SK-N-SH treated with all-trans-retinoic acid at 6 μM for 48 hours (cell line): Measurements from ENCODE around the gene HES4.
A peak's percentile ranks its signal among the peaks of the same experiment; 100 is the strongest.
"Not testable (repeated sequence)": the region's sequence is repeated elsewhere in the genome, so short reads cannot be mapped to it uniquely, and the experiment has no call there.

Experiments used
- ATAC-seq: fragments of 200-7000 bp; cut with Tn5 transposase; 3 replicates; pipeline ENCODE4 v1.9.1; 2020; ENCODE audit warnings: mild to moderate bottlenecking, moderate library complexity
- ARNTL ChIP-seq: fragments of 450-650 bp; formaldehyde crosslinking; IDR thresholded peaks from 2 replicates; pipeline ENCODE4 v1.5.0; 2020; ENCODE audit warnings: low read depth, mild to moderate bottlenecking, moderate library complexity, borderline replicate concordance
- BACH2 ChIP-seq: fragments of 250-450 bp; sonication (Bioruptor Pico); IDR thresholded peaks from 2 replicates; pipeline ENCODE4 v1.9.0; 2021; ENCODE audit warnings: mild to moderate bottlenecking, borderline replicate concordance
- CREB5 ChIP-seq: fragments of 250-450 bp; sonication (Bioruptor Pico); IDR thresholded peaks from 2 replicates; pipeline ENCODE4 v1.5.1; 2020; ENCODE audit warnings: low read depth, mild to moderate bottlenecking, moderate library complexity
- CSDC2 ChIP-seq: fragments of 250-450 bp; sonication (Bioruptor Pico); IDR thresholded peaks from 2 replicates; pipeline ENCODE4 v1.5.0; 2020; ENCODE audit warnings: mild to moderate bottlenecking, moderate library complexity
- ESRRG ChIP-seq: fragments of 250-450 bp; sonication (Bioruptor Pico); IDR thresholded peaks from 2 replicates; pipeline ENCODE4 v1.6.1; 2021; ENCODE audit warnings: mild to moderate bottlenecking
- GLIS3 ChIP-seq: fragments of 250-450 bp; sonication (Bioruptor Pico); IDR thresholded peaks from 2 replicates; pipeline ENCODE4 v1.5.0; 2020; ENCODE audit warnings: mild to moderate bottlenecking, moderate library complexity
- ISL1 ChIP-seq: fragments of 250-450 bp; sonication (Bioruptor Pico); IDR thresholded peaks from 2 replicates; pipeline ENCODE4 v2.1.2; 2022; ENCODE audit warnings: mild to moderate bottlenecking, moderate library complexity
- POU6F1 ChIP-seq: fragments of 250-450 bp; sonication (Bioruptor Pico); IDR thresholded peaks from 2 replicates; pipeline ENCODE4 v1.8.0; 2021; ENCODE audit warnings: low read depth, mild to moderate bottlenecking, moderate library complexity, borderline replicate concordance
- RARB ChIP-seq: fragments of 250-450 bp; sonication (Bioruptor Pico); IDR thresholded peaks from 2 replicates; pipeline ENCODE4 v1.8.0; 2021; ENCODE audit warnings: mild to moderate bottlenecking, moderate library complexity
- SNAI2 ChIP-seq: fragments of 250-450 bp; sonication (Bioruptor Pico); IDR thresholded peaks from 2 replicates; pipeline ENCODE4 v1.5.0; 2020; ENCODE audit warnings: mild to moderate bottlenecking, moderate library complexity
- TCF4 ChIP-seq: fragments of 250-450 bp; sonication (Bioruptor Pico); IDR thresholded peaks from 2 replicates; pipeline ENCODE4 v1.8.0; 2021; ENCODE audit warnings: mild to moderate bottlenecking, moderate library complexity, borderline replicate concordance
- TOX ChIP-seq: fragments of 250-450 bp; sonication (Bioruptor Pico); IDR thresholded peaks from 2 replicates; pipeline ENCODE4 v1.8.0; 2021; ENCODE audit warnings: mild to moderate bottlenecking, moderate library complexity, borderline replicate concordance
- ZC3H10 ChIP-seq: fragments of 250-450 bp; sonication (Bioruptor Pico); IDR thresholded peaks from 2 replicates; pipeline ENCODE4 v1.5.1; 2021; ENCODE audit warnings: mild to moderate bottlenecking, moderate library complexity
- ZFP3 ChIP-seq: fragments of 250-450 bp; sonication (Bioruptor Pico); IDR thresholded peaks from 2 replicates; pipeline ENCODE4 v1.5.0; 2020; ENCODE audit warnings: mild to moderate bottlenecking, moderate library complexity
- ZFP30 ChIP-seq: fragments of 450-650 bp; formaldehyde crosslinking; IDR thresholded peaks from 2 replicates; pipeline ENCODE4 v1.5.0; 2022; ENCODE audit warnings: mild to moderate bottlenecking, moderate library complexity
- ZNF565 ChIP-seq: fragments of 450-650 bp; formaldehyde crosslinking; conservative IDR thresholded peaks from 2 replicates; pipeline ENCODE4 v1.5.0; 2020; ENCODE audit warnings: low read depth, mild to moderate bottlenecking, moderate library complexity
- ZNF70 ChIP-seq: fragments of 450-650 bp; formaldehyde crosslinking; IDR thresholded peaks from 2 replicates; pipeline ENCODE4 v1.5.0; 2020; ENCODE audit warnings: mild to moderate bottlenecking, moderate library complexity
- ZNF8 ChIP-seq: fragments of 450-650 bp; formaldehyde crosslinking; IDR thresholded peaks from 2 replicates; pipeline ENCODE4 v1.5.0; 2020; ENCODE audit warnings: mild to moderate bottlenecking, moderate library complexity
- TF ChIP-seq, protein P1 (sequence below): fragments of 250-450 bp; sonication (Bioruptor Pico); IDR thresholded peaks from 2 replicates; pipeline ENCODE4 v1.8.0; 2020; ENCODE audit warnings: mild to moderate bottlenecking, moderate library complexity, borderline replicate concordance
- TF ChIP-seq, protein P2 (sequence below): fragments of 250-450 bp; sonication (Bioruptor Pico); IDR thresholded peaks from 2 replicates; pipeline ENCODE4 v1.5.0; 2020; ENCODE audit warnings: mild to moderate bottlenecking, moderate library complexity

The HES4 gene

DNA sequence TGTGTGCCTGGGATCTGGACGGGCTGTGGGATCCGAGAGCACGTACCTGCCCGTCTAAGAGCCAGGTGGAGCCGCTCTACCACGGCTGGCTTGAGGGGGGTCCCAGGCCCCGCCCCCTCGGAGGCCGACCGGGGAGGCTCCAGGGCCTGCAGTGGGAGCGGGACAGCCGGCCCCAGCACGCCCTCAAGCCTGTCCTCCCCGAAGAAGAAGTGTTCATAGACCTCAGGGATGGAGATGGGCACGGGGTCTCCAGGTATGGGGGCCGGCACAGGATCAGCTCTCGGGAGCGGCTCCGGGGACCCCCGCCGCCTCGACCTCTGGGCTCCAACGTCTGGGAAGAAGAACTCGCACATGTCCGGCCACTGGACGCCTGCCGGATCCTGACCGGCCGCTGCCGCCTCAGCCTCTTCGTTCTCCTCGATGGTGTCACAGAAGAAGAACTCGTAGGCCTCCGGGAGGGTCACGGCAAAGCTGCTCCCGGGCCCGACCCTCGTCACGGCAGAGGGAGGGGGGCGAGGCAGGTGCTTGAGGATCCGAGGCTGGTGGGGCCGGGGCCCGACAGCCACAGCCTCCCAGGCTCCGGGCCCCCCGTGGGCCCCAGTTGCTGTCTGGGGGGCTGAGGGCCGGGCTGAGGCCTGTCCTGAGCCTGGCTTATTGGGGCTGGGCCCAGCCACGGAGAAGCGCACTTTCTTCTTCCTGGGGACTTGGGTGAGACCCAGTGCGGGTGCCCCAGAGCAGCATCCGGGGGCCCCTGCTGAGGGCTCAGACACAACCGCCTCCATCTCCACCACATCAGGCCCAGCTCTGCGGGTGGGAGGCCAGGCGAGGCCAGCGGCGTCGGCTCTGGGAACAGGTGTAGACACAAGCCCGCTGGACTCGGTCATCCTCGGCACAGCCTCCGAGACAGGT, 20.8 kb downstream of the HES4 start (continued):
- TF ChIP-seq POU6F1 (CRISPR knock-in tag), result no peak
- no peak for TF ChIP-seq GLIS3 (CRISPR knock-in tag)
- TF ChIP-seq, all 23 proteins: peak for 0

DNA sequence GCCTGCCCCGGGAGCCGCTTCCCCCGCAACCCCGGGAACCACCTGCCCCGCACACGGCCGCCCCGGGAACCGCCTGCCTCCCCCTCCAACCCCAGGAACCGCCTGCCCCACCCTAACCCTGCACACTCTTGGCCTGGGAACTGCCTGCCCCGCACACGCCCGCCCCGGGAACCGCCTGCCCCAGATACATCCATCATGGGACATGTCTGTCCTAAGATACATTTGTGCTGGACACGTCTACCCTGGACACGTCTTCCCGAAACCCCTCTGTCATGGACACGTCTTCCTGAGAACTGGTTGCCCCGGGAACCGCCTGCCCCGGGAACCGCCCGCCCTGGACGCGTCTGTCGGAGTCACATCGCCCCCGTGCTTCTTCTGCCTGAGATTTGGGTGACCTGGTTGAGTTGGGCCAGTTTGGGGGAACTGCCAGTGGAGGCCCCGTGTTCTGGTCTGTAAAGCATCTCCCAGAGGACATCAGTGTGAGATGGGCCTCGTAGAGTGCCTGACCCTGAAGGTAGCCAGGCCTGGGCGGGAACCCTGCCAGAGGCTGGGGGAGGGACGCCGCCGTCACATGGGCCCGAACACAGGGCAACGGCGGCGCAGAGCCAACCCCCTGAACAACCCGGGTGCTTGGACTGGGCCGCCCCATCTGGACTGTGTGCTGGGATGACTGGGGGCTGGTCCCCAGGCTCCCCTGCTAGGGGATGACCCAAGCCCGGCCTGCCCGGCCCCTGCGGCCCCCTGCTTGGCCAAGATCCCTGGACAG, 21.6 kb downstream of the HES4 start:
- TF ChIP-seq TCF4 (CRISPR knock-in tag) (no peak), ZNF565 (CRISPR knock-in tag) (no peak), TOX (no peak), ZNF8 (CRISPR knock-in tag) (no peak), BACH2 (CRISPR knock-in tag) (no peak), ZNF70 (CRISPR knock-in tag) (no peak), ZC3H10 (CRISPR knock-in tag) (no peak), ISL1 (no peak), ZFP3 (no peak), CSDC2 (no peak), ARNTL (CRISPR knock-in tag) (no peak), CREB5 (CRISPR knock-in tag) (no peak), RARB (no peak), ZFP30 (CRISPR knock-in tag) (no peak), SNAI2 (CRISPR knock-in tag) (no peak)
- TF ChIP-seq, protein P1, sequence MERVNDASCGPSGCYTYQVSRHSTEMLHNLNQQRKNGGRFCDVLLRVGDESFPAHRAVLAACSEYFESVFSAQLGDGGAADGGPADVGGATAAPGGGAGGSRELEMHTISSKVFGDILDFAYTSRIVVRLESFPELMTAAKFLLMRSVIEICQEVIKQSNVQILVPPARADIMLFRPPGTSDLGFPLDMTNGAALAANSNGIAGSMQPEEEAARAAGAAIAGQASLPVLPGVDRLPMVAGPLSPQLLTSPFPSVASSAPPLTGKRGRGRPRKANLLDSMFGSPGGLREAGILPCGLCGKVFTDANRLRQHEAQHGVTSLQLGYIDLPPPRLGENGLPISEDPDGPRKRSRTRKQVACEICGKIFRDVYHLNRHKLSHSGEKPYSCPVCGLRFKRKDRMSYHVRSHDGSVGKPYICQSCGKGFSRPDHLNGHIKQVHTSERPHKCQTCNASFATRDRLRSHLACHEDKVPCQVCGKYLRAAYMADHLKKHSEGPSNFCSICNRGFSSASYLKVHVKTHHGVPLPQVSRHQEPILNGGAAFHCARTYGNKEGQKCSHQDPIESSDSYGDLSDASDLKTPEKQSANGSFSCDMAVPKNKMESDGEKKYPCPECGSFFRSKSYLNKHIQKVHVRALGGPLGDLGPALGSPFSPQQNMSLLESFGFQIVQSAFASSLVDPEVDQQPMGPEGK (CRISPR knock-in tag), result no peak
- TF ChIP-seq, protein P2, sequence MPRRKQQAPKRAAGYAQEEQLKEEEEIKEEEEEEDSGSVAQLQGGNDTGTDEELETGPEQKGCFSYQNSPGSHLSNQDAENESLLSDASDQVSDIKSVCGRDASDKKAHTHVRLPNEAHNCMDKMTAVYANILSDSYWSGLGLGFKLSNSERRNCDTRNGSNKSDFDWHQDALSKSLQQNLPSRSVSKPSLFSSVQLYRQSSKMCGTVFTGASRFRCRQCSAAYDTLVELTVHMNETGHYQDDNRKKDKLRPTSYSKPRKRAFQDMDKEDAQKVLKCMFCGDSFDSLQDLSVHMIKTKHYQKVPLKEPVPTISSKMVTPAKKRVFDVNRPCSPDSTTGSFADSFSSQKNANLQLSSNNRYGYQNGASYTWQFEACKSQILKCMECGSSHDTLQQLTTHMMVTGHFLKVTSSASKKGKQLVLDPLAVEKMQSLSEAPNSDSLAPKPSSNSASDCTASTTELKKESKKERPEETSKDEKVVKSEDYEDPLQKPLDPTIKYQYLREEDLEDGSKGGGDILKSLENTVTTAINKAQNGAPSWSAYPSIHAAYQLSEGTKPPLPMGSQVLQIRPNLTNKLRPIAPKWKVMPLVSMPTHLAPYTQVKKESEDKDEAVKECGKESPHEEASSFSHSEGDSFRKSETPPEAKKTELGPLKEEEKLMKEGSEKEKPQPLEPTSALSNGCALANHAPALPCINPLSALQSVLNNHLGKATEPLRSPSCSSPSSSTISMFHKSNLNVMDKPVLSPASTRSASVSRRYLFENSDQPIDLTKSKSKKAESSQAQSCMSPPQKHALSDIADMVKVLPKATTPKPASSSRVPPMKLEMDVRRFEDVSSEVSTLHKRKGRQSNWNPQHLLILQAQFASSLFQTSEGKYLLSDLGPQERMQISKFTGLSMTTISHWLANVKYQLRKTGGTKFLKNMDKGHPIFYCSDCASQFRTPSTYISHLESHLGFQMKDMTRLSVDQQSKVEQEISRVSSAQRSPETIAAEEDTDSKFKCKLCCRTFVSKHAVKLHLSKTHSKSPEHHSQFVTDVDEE (CRISPR knock-in tag), result no peak
- no peak for ATAC-seq

GRCh38 chr1:976791-977190, 23.1 kb downstream of the HES4 start:
- not testable (repeated sequence) for ATAC-seq

DNA sequence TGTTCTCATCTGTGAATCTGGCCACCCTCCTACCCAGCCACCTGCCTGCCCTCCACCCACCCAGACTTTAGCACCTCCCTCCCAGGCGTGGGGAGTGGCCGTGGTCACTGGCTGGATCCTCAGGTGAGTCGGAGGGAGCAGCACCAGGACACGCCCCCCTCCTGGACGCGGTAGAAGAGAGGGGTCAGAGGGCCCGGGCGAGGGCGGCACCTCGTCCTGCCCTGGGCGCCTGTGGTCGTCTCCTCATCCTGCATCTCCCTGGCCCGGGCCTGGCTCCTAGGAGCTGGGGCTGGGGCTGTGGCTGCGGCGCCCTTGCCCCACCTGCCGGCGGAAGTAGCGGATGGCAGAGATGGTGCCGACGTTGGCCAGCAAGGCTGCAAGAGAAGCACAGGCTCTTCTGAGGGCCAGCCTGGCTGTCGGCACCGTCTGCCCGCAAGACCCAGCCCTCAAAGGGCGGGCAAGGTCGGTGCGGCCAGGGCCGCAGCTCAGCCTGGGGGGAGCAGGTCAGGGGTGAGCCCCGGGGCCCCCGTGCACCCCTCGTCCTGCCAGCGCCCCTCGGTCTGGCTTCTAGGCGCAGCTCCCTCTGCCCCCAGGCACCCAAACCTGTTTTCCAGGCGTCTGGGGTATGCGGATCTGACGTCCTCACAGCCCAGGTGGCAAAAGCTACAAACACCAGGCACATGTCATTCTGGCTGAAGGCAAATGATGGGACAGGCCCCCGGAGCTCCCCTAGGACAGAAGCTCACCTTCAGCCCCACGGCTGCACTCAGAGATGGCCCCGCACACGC, 23.8 kb downstream of the HES4 start:
- 0 out of 2 replicates have a peak, but pooled peaks have one; percentile 18 for TF ChIP-seq ZFP3
- no peak for TF ChIP-seq CSDC2
- TF ChIP-seq ESRRG (CRISPR knock-in tag), result no peak
- TF ChIP-seq, protein P1 (CRISPR knock-in tag), result no peak
- no peak for TF ChIP-seq ZNF70 (CRISPR knock-in tag)
- TF ChIP-seq RARB, result no peak
- no peak for TF ChIP-seq ZFP30 (CRISPR knock-in tag)
- TF ChIP-seq ZNF565 (CRISPR knock-in tag), result no peak
- peak; percentile 92 for ATAC-seq
